GM23338 (cell line): Measurements from ENCODE around the gene PDC.

Source experiments
- CTCF ChIP-seq, 2 experiments: fragments of 200-600 bp in 1 of 2; sonication (generic) in 1 of 2; conservative IDR thresholded peaks; 2 replicates each; pipeline versions ENCODE4 v1.5.1 to v1.6.1; 2016 to 2017; ENCODE audit warnings: antibody characterized with exemption in 2 of 2, low read depth in 2 of 2, mild to moderate bottlenecking in 2 of 2, moderate library complexity in 1 of 2
- ETS1 ChIP-seq: IDR thresholded peaks from 2 replicates; pipeline ENCODE4 v1.6.1; 2016; ENCODE audit warnings: antibody characterized with exemption
- EZH2 ChIP-seq: fragments of 200-600 bp; sonication (generic); IDR thresholded peaks from one replicate; pipeline ENCODE4 v1.8.0; 2017; ENCODE audit warnings: antibody characterized with exemption, mild to moderate bottlenecking, low read depth; ENCODE audit not compliant: unreplicated experiment
- EZH2phosphoT487 ChIP-seq: fragments of 200-600 bp; sonication (generic); IDR thresholded peaks from one replicate; pipeline ENCODE4 v1.8.1; 2018; ENCODE audit warnings: antibody characterized with exemption; ENCODE audit not compliant: unreplicated experiment
- POLR2AphosphoS5 ChIP-seq: IDR thresholded peaks from 2 replicates; pipeline ENCODE4 v1.6.1; 2016; ENCODE audit warnings: antibody characterized with exemption, low read depth
- REST ChIP-seq: IDR thresholded peaks from one replicate; pipeline ENCODE4 v1.6.1; 2018; ENCODE audit warnings: antibody characterized with exemption; ENCODE audit not compliant: unreplicated experiment
- STAT1 ChIP-seq: IDR thresholded peaks from one replicate; pipeline ENCODE4 v1.6.1; 2016; ENCODE audit warnings: antibody characterized with exemption; ENCODE audit not compliant: unreplicated experiment

- TF ChIP-seq REST (no peak), CTCF (conservative IDR thresholded peaks at IDR 0.05; ENCODE audit: low read depth in 2 of 2) (peak; percentile 57 to 78), EZH2 (no peak), STAT1 (no peak), POLR2AphosphoS5 (no peak), ETS1 (no peak), EZH2phosphoT487 (no peak)
Observed at GRCh38 chr1:186404454-186405051, 56.4 kb downstream of the PDC start.
